ENCODE results near the gene PLCH1. TPM values are rescaled to one million over a fixed set of nuclear protein-coding genes. Genes with fewer than 3 reads are reported as not detected.

The PLCH1 gene
- total RNA-seq, 1 experiment from 2014 or later = 3.1 TPM

DNA sequence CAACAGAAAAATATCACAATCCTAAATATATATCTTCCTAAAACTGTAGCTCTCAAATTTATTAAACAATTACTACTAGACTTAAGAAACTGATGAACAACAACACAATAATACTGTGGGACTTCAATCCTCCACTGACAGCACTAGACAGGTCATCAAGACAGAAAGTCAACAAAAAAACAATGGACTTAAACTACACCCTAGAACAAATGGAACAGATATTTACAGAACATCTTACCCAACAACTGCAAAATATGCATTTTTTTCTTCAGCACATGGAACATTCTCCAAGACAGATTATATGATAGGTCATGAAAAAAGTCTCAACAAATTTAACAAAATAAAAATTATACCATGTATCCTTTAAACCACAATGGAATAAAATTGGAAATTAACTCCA lies 133.4 kb downstream of the PLCH1 start:
- no peak for DNase-seq (ENCODE audit: low spot score)
- Histone ChIP-seq H3K4me3 (ENCODE audit: low read depth, low read length, poor library complexity, severe bottlenecking) (no peak overlapping the region), H3K27ac (ENCODE audit: low read depth, low read length, poor library complexity, severe bottlenecking) (no peak overlapping the region), H3K4me1 (ENCODE audit: insufficient read depth, low read length, poor library complexity, severe bottlenecking) (no peaks in the 10 kb centered on the region), H3K9me3 (ENCODE audit: low read depth, low read length, poor library complexity, severe bottlenecking) (peaks cover 5% of the 10 kb centered on the region), H3K36me3 (ENCODE audit: insufficient read depth, low read length, poor library complexity, severe bottlenecking) (no peaks in the 10 kb centered on the region), H3K27me3 (replicated peaks; ENCODE audit: insufficient read depth, low read depth, low read length, poor library complexity) (no peaks in the 10 kb centered on the region)
- no TSS peak for BruUV-seq (replicated peaks)
- no peak for TF ChIP-seq EZH2 (IDR thresholded peaks at IDR 0.05; ENCODE audit: borderline replicate concordance, low read depth, low read length, poor library complexity, severe bottlenecking)
- TF ChIP-seq, protein P1, sequence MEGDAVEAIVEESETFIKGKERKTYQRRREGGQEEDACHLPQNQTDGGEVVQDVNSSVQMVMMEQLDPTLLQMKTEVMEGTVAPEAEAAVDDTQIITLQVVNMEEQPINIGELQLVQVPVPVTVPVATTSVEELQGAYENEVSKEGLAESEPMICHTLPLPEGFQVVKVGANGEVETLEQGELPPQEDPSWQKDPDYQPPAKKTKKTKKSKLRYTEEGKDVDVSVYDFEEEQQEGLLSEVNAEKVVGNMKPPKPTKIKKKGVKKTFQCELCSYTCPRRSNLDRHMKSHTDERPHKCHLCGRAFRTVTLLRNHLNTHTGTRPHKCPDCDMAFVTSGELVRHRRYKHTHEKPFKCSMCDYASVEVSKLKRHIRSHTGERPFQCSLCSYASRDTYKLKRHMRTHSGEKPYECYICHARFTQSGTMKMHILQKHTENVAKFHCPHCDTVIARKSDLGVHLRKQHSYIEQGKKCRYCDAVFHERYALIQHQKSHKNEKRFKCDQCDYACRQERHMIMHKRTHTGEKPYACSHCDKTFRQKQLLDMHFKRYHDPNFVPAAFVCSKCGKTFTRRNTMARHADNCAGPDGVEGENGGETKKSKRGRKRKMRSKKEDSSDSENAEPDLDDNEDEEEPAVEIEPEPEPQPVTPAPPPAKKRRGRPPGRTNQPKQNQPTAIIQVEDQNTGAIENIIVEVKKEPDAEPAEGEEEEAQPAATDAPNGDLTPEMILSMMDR (conservative IDR thresholded peaks at IDR 0.05; ENCODE audit: low read depth, low read length) = no peak
- ChIA-PET POLR2A (ENCODE audit: low non-redundant PET) (no interaction called here), CTCF (no interaction called here)
- intact Hi-C loops (cut with micrococcal nuclease; ENCODE audit: unreplicated experiment) = no loop called here

DNA sequence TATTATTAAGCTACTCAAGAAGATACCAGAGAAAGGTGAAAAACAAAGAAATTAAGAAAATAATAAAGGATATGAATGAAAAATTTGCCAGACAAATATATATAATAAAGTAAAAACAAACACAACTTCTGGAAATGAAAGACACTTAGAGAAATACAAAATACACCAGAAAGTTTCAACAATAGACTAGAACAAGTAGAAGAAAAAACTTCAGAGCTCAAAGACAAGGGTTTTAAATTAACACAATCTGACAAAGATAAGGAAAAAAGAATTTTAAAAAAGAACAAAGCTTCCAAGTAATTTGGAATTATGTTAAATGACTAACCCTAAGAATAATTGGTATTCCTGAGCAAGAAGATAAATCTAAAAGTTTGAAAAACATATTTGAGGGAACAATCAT lies 135.3 kb downstream of the PLCH1 start:
- ChIA-PET POLR2A (ENCODE audit: low non-redundant PET) (interaction anchor here (0.7 kb wide), 1 partner anchor 9 kb away, joined by 17 read pairs; no protein-coding TSS in a partner anchor), CTCF (no interaction called here)
- no peaks in the 10 kb centered on the region for H3K9me3 ChIP-seq (ENCODE audit: low read depth, low read length, poor library complexity, severe bottlenecking)
- intact Hi-C loops (cut with micrococcal nuclease; ENCODE audit: unreplicated experiment) = no loop called here
- no peaks in the 10 kb centered on the region for H3K36me3 ChIP-seq (ENCODE audit: insufficient read depth, low read length, poor library complexity, severe bottlenecking)
- BruUV-seq (replicated peaks) = no TSS peak
- no peak overlapping the region for H3K27ac ChIP-seq (ENCODE audit: low read depth, low read length, poor library complexity, severe bottlenecking)
- no peak for DNase-seq (ENCODE audit: low spot score)
- H3K4me1 ChIP-seq (ENCODE audit: insufficient read depth, low read length, poor library complexity, severe bottlenecking) = no peaks in the 10 kb centered on the region
- H3K4me3 ChIP-seq (ENCODE audit: low read depth, low read length, poor library complexity, severe bottlenecking) = no peak overlapping the region
- no peak for TF ChIP-seq EZH2 (IDR thresholded peaks at IDR 0.05; ENCODE audit: borderline replicate concordance, low read depth, low read length, poor library complexity, severe bottlenecking)
- TF ChIP-seq, protein P1 (conservative IDR thresholded peaks at IDR 0.05; ENCODE audit: low read depth, low read length) = no peak
- no peaks in the 10 kb centered on the region for H3K27me3 ChIP-seq (replicated peaks; ENCODE audit: insufficient read depth, low read depth, low read length, poor library complexity)

DNA sequence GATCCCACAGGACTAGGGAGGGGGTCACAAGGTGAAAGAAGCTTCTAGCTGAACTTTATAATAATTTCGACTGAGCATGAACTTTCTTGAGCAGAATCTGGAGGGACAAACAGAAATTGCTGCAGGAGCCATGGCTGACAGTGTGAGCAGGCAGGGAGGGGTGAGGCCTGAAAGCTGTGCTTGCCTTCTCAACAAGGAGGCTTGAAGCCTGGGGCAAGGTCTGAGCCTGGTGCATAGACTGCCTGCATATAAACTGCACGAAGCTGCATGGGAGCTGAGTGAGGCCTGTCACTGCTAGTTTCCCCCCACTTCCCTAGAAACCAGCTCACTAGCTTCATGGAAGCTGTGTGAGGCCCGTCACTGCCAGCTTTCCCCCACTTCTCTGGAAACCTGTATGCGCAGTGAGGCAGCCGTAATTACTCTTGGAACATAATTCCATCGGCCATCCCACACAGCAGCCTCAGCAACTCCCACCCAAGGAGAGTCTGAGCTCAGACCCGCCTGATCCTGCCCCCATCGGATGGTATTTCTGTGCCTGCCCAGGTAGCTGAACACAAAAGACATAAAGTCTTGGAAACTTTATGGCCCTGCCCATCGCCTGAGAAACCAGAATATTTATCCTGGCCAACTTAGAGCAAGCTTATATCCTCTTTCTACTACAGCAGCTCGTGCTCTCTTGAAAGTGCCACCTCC lies 136.5 kb downstream of the PLCH1 start:
- TF ChIP-seq EZH2 (IDR thresholded peaks at IDR 0.05; ENCODE audit: borderline replicate concordance, low read depth, low read length, poor library complexity, severe bottlenecking) = no peak
- TF ChIP-seq, protein P1 (conservative IDR thresholded peaks at IDR 0.05; ENCODE audit: low read depth, low read length) = no peak
- no peak for DNase-seq (ENCODE audit: low spot score)
- Histone ChIP-seq H3K27me3 (replicated peaks; ENCODE audit: insufficient read depth, low read depth, low read length, poor library complexity) (no peaks in the 10 kb centered on the region), H3K4me3 (ENCODE audit: low read depth, low read length, poor library complexity, severe bottlenecking) (no peak overlapping the region), H3K27ac (ENCODE audit: low read depth, low read length, poor library complexity, severe bottlenecking) (no peak overlapping the region), H3K36me3 (ENCODE audit: insufficient read depth, low read length, poor library complexity, severe bottlenecking) (no peaks in the 10 kb centered on the region), H3K9me3 (ENCODE audit: low read depth, low read length, poor library complexity, severe bottlenecking) (no peaks in the 10 kb centered on the region), H3K4me1 (ENCODE audit: insufficient read depth, low read length, poor library complexity, severe bottlenecking) (no peaks in the 10 kb centered on the region)
- intact Hi-C loops (cut with micrococcal nuclease; ENCODE audit: unreplicated experiment) = no loop called here
- ChIA-PET CTCF (no interaction called here), POLR2A (ENCODE audit: low non-redundant PET) (no interaction called here)
- no TSS peak for BruUV-seq (replicated peaks)

Measured in A673 (cell line).